K562 (cell line): ENCODE data around the gene C2CD4D. TPM values are rescaled to one million over a fixed set of nuclear protein-coding genes. Genes with fewer than 3 reads are reported as not detected.
A peak's percentile ranks its signal among the peaks of the same experiment; 100 is the strongest.

Experiments
- ATAC-seq: fragments of 200-7000 bp; cut with Tn5 transposase; 3 replicates; pipeline ENCODE4 v1.9.1; 2020; ENCODE audit warnings: moderate library complexity
- BruUV-seq: library from RNA; stranded (reverse); fragments of 400-500 nt; replicated peaks from 2 replicates; lab custom pipeline; 2021; lab: Mats Ljungman, UMichigan
- CTCF ChIA-PET: fragments of 300-600 bp; formaldehyde crosslinking; extraction: SDS; loops from one replicate; lab custom pipeline; 2021; ENCODE audit warnings: low intra/inter-chr PET ratio; lab: Yijun Ruan, JAX
- POLR2A ChIA-PET: fragments of 300-600, 350-650 bp; sonication (Branson Sonifier 250); formaldehyde crosslinking; extraction: SDS; loops from one replicate; lab custom pipeline; 2021; ENCODE audit warnings: antibody characterized with exemption, inconsistent platforms; lab: Yijun Ruan, JAX
- DNase-seq, 4 experiments: peaks; one replicate each; pipeline versions ENCODE4 v3.0.0 to v3.0.0-alpha.2; 2011 to 2018; ENCODE audit warnings: low spot score in 3 of 4, mixed read lengths in 3 of 4; ENCODE audit errors: extremely low read depth in 1 of 4
- FAIRE-seq: peaks from 2 replicates; lab custom pipeline; 2011; peaks lifted over from hg19 to GRCh38; lab: Jason Lieb, UNC
- H2AFZ ChIP-seq: 2 replicates; pipeline ENCODE4 v1.6.0; 2011; ENCODE audit warnings: low read depth, low read length, control low read depth, inconsistent platforms
- H3K27ac ChIP-seq: fragments of 200-600 bp; 3 replicates; pipeline ENCODE4 v1.8.0; 2011; ENCODE audit warnings: low read depth, mild to moderate bottlenecking, control low read depth, inconsistent platforms, low read length, moderate library complexity, mixed read lengths; ENCODE audit errors: extremely low read depth
- H3K27me3 ChIP-seq, 2 experiments: fragments of 300-600 bp in 1 of 2; 2 replicates in 1 of 2; 3 replicates in 1 of 2; pipeline versions ENCODE4 v1.6.0 to v1.8.0; 2011; ENCODE audit warnings: inconsistent platforms in 2 of 2, low read length in 2 of 2, mild to moderate bottlenecking in 1 of 2, mixed read lengths in 1 of 2, moderate library complexity in 1 of 2; ENCODE audit not compliant: control insufficient read depth in 2 of 2, insufficient read depth in 2 of 2
- H3K36me3 ChIP-seq: fragments of 300-600 bp; 3 replicates; pipeline ENCODE4 v1.8.0; 2011; ENCODE audit warnings: mild to moderate bottlenecking, low read length, inconsistent platforms; ENCODE audit not compliant: control insufficient read depth, insufficient read depth
- H3K4me1 ChIP-seq, 2 experiments: fragments of 200-600 bp in 1 of 2; replicated peaks in 1 of 2; 2 replicates in 1 of 2; 3 replicates in 1 of 2; pipeline versions ENCODE4 v1.5.1 to v1.8.0; 2011; ENCODE audit warnings: inconsistent platforms in 2 of 2, low read length in 2 of 2, mild to moderate bottlenecking in 1 of 2, mixed read lengths in 1 of 2, moderate library complexity in 1 of 2; ENCODE audit not compliant: control insufficient read depth in 2 of 2, insufficient read depth in 2 of 2
- H3K4me2 ChIP-seq: 2 replicates; pipeline ENCODE4 v1.6.1; 2011; ENCODE audit warnings: low read length, control low read depth, inconsistent platforms, mixed read lengths; ENCODE audit not compliant: insufficient read depth
- H3K4me3 ChIP-seq: fragments of 200-600 bp; sonication (generic), shearing (Covaris generic); 2 replicates; pipeline ENCODE4 v1.5.1; 2016; ENCODE audit warnings: control low read depth, inconsistent platforms
- H3K79me2 ChIP-seq: fragments of 200-600 bp; 3 replicates; pipeline ENCODE4 v1.8.0; 2011; ENCODE audit warnings: low read length, inconsistent platforms; ENCODE audit not compliant: control insufficient read depth, insufficient read depth
- H3K9ac ChIP-seq, 2 experiments: 2 replicates each; pipeline versions ENCODE4 v1.6.0 to v1.6.1; 2011; ENCODE audit warnings: low read depth in 2 of 2, low read length in 2 of 2, control low read depth in 1 of 2, inconsistent platforms in 1 of 2, mild to moderate bottlenecking in 1 of 2, mixed read lengths in 1 of 2; ENCODE audit not compliant: insufficient read depth in 1 of 2
- H3K9me1 ChIP-seq: one replicate; pipeline ENCODE4 v1.6.0; 2011; ENCODE audit warnings: inconsistent platforms, mild to moderate bottlenecking, low read length, moderate library complexity; ENCODE audit not compliant: control insufficient read depth, insufficient read depth
- H3K9me3 ChIP-seq: replicated peaks from 2 replicates; pipeline ENCODE4 v1.5.1; 2011; ENCODE audit warnings: low read depth, low read length, inconsistent platforms; ENCODE audit not compliant: control insufficient read depth, insufficient read depth
- H4K20me1 ChIP-seq: replicated peaks from 2 replicates; pipeline ENCODE4 v1.6.1; 2011; ENCODE audit warnings: low read length, inconsistent platforms, mixed read lengths; ENCODE audit not compliant: control insufficient read depth, insufficient read depth
- CBX1 ChIP-seq: sonication (generic); IDR thresholded peaks from 2 replicates; pipeline ENCODE4 v1.6.1; 2016; ENCODE audit warnings: antibody characterized with exemption, low read depth, mild to moderate bottlenecking
- CBX3 ChIP-seq, 2 experiments: IDR thresholded peaks; 1 replicate in 1 of 2; 2 replicates in 1 of 2; pipeline ENCODE4 v1.6.1; 2012; ENCODE audit warnings: inconsistent platforms in 2 of 2, low read length in 2 of 2, borderline replicate concordance in 1 of 2, control low read depth in 1 of 2
- CHD7 ChIP-seq: fragments of 200-600 bp; sonication (generic); IDR thresholded peaks from one replicate; pipeline ENCODE4 v1.6.1; 2012; ENCODE audit warnings: mild to moderate bottlenecking, low read depth, low read length, inconsistent platforms
- CREBBP ChIP-seq: IDR thresholded peaks from one replicate; pipeline ENCODE4 v1.6.1; 2012; ENCODE audit warnings: low read depth, mild to moderate bottlenecking, control low read depth, inconsistent platforms, low read length
- EP300 ChIP-seq: IDR thresholded peaks from 2 replicates; pipeline ENCODE4 v1.6.1; 2012; ENCODE audit warnings: low read length, improper control_type of control experiment
- HDAC2 ChIP-seq: fragments of 450-650 bp; IDR thresholded peaks from 2 replicates; pipeline ENCODE4 v1.6.1; 2016; ENCODE audit warnings: mild to moderate bottlenecking
- HDAC3 ChIP-seq: fragments of 450-650 bp; IDR thresholded peaks from 2 replicates; pipeline ENCODE4 v1.6.1; 2018; ENCODE audit warnings: borderline replicate concordance, mild to moderate bottlenecking, moderate library complexity; ENCODE audit not compliant: partially characterized antibody
- JUN ChIP-seq, 2 experiments: sonication (generic) in 1 of 2; formaldehyde crosslinking in 1 of 2; IDR thresholded peaks; 2 replicates each; pipeline versions ENCODE4 v1.6.1 to v1.8.0; 2012 to 2022; ENCODE audit warnings: borderline replicate concordance in 2 of 2, mild to moderate bottlenecking in 2 of 2, improper control_type of control experiment in 1 of 2, low read depth in 1 of 2, low read length in 1 of 2, missing genetic modification reagents in 1 of 2
- MCM2 ChIP-seq: fragments of 450-650 bp; IDR thresholded peaks from 2 replicates; pipeline ENCODE4 v1.6.1; 2017; ENCODE audit warnings: low read depth, mild to moderate bottlenecking
- NFATC3 ChIP-seq: fragments of 450-650 bp; IDR thresholded peaks from 2 replicates; pipeline ENCODE4 v1.6.1; 2017; ENCODE audit warnings: mild to moderate bottlenecking
- NFIC ChIP-seq: fragments of 450-650 bp; IDR thresholded peaks from 2 replicates; pipeline ENCODE4 v1.6.1; 2017; ENCODE audit warnings: mild to moderate bottlenecking, inconsistent platforms
- TARDBP ChIP-seq: fragments of 450-650 bp; IDR thresholded peaks from 2 replicates; pipeline ENCODE4 v1.6.1; 2016
- ZNF444 ChIP-seq: fragments of 250-450 bp; sonication (Bioruptor Pico); IDR thresholded peaks from 2 replicates; pipeline ENCODE4 v1.4.0; 2020; ENCODE audit warnings: mild to moderate bottlenecking, moderate library complexity
- WGBS: fragments of 100-300 bp; shearing (Covaris generic); methylation state at CpG from one replicate; pipeline ENCODE4 v1.1.6; 2016; ENCODE audit warnings: low coverage, mixed read lengths; ENCODE audit not compliant: insufficient coverage; ENCODE audit errors: missing lambda C conversion rate; 5-methylcytosine and 5-hydroxymethylcytosine counted together
- in situ Hi-C: fragments of 300-500 bp; cut with MboI; formaldehyde crosslinking; loops from 4 replicates; pipeline ENCODE4 v1.15.0; 2018; ENCODE audit warnings: inconsistent platforms, mixed read lengths
- intact Hi-C: fragments of 100-400 bp; cut with micrococcal nuclease; formaldehyde crosslinking; loops from 2 replicates; pipeline ENCODE4 v1.14.2; 2022
- polyA plus RNA-seq, 8 experiments: library from polyadenylated mRNA; depleted of rRNA in 4 of 8; stranded (reverse) in 5 of 8; unstranded in 3 of 8; fragments of >200 nt; fragmentation: Nextera tagmentation in 2 of 8; fragmentation: Illumina TruSeq in 1 of 8; extraction: Ambion mirVana in 2 of 8; extraction: Trizol in 1 of 8; gene quantifications; 2 replicates each; pipeline versions ENCODE4 v1.2.1 to v1.2.3, GENCODE V29; 2011 to 2014; ENCODE audit warnings: inconsistent platforms in 1 of 8, missing spikeins in 1 of 8
- total RNA-seq, 7 experiments: library from RNA; depleted of rRNA in 6 of 7; stranded (reverse); fragments of >200 nt in 6 of 7; fragmentation: Illumina TruSeq in 2 of 7; extraction: Trizol in 2 of 7; gene quantifications; 2 replicates each; pipeline versions ENCODE4 v1.2.1 to v1.2.3, GENCODE V29; 2011 to 2021; ENCODE audit warnings: low replicate concordance in 1 of 7

The C2CD4D gene
- total and polyA plus RNA-seq, 9 of the 15 experiments (the other 6 are each of a cell fraction or from before 2014, with no cell fraction given) = not detected

GRCh38 chr1:151820940-151821339 lies 18.7 kb downstream of the C2CD4D start:
- in situ Hi-C loops = no loop called here
- FAIRE-seq = no peak
- no peak for TF ChIP-seq HDAC3
- TF ChIP-seq JUN (IDR thresholded peaks at IDR 0.05; ENCODE audit: borderline replicate concordance, low read depth, low read length) = no peak
- no peak for TF ChIP-seq JUN (CRISPR knock-in tag; IDR thresholded peaks at IDR 0.05; ENCODE audit: borderline replicate concordance)
- TF ChIP-seq HDAC2 = no peak
- TF ChIP-seq NFATC3 = no peak
- TF ChIP-seq ZNF444 (CRISPR knock-in tag) = no peak
- no peak for TF ChIP-seq CBX1
- peak; percentile 77 for TF ChIP-seq NFIC
- TF ChIP-seq TARDBP = no peak
- no peak for TF ChIP-seq MCM2
- peak; percentile 82 for TF ChIP-seq CHD7
- no peak for TF ChIP-seq CBX3 (IDR thresholded peaks at IDR 0.05; ENCODE audit: borderline replicate concordance in 1 of 2, low read length in 2 of 2)
- no peak for TF ChIP-seq EP300
- no peak for TF ChIP-seq CREBBP

More at GRCh38 chr1:151820940-151821339, 18.7 kb downstream of the C2CD4D start:
- Histone ChIP-seq H2AFZ (no peak overlapping the region), H3K79me2 (no peaks in the 10 kb centered on the region), H3K4me2 (no peak overlapping the region), H3K9me1 (no peaks in the 10 kb centered on the region), H3K4me1 (peaks cover 3% of the 10 kb centered on the region in 2 experiments; a peak in 4 of 5 replicates), H3K27me3 (peaks cover 55 to 83% of the 10 kb centered on the region in 2 experiments), H3K9ac (no peak overlapping the region), H3K9me3 (no peaks in the 10 kb centered on the region), H3K4me3 (no peak overlapping the region), H3K36me3 (no peaks in the 10 kb centered on the region), H4K20me1 (peaks cover 7% of the 10 kb centered on the region; the same call in 1 of the 2 replicates), H3K27ac (no peak overlapping the region)
- 0% methylated on average over 2 of the region's 2 CpGs for WGBS
- DNase-seq (no peak), ATAC-seq (no peak)
- BruUV-seq = no TSS peak
- POLR2A ChIA-PET = interaction anchor here (1.0 to 1.1 kb wide), 2 partner anchors 9 to 14 kb away, joined by 3 read pairs; no protein-coding TSS in a partner anchor
- CTCF ChIA-PET = no interaction called here
- intact Hi-C loops = no loop called here
